Endodermal cell (in vitro differentiated cells): ENCODE results near the gene SLC47A2. TPM values are rescaled to one million over a fixed set of nuclear protein-coding genes. Genes with fewer than 3 reads are reported as not detected.

Experiments used
- DNase-seq: peaks from one replicate; pipeline ENCODE4 v3.0.0-alpha.2; 2017
- H3K27ac ChIP-seq: 2 replicates; pipeline ENCODE4 v1.5.1; 2013; ENCODE audit warnings: mild to moderate bottlenecking, low read depth, low read length, moderate library complexity
- H3K27me3 ChIP-seq: 2 replicates; pipeline ENCODE4 v1.6.1; 2013; ENCODE audit warnings: mild to moderate bottlenecking, low read length, moderate library complexity; ENCODE audit not compliant: insufficient read depth, control insufficient read depth, poor library complexity, severe bottlenecking
- H3K36me3 ChIP-seq: 2 replicates; pipeline ENCODE4 v1.7.0; 2013; ENCODE audit warnings: mild to moderate bottlenecking, low read length, moderate library complexity; ENCODE audit not compliant: control insufficient read depth, insufficient read depth
- H3K4me1 ChIP-seq: one replicate; pipeline ENCODE4 v1.7.0; 2013; ENCODE audit warnings: low read length; ENCODE audit not compliant: control insufficient read depth, insufficient read depth
- H3K4me3 ChIP-seq: 2 replicates; pipeline ENCODE4 v1.5.1; 2013; ENCODE audit warnings: mild to moderate bottlenecking, low read length, moderate library complexity
- H3K9ac ChIP-seq: 2 replicates; pipeline ENCODE4 v1.6.1; 2013; ENCODE audit warnings: mild to moderate bottlenecking, low read length, moderate library complexity; ENCODE audit not compliant: poor library complexity, severe bottlenecking; ENCODE audit errors: extremely low read depth
- H3K9me3 ChIP-seq: 2 replicates; pipeline ENCODE4 v1.6.1; 2013; ENCODE audit warnings: mild to moderate bottlenecking, low read length, moderate library complexity; ENCODE audit not compliant: control insufficient read depth
- H3K27ac Mint-ChIP-seq: 2 replicates; pipeline ENCODE4 v1.8.0; 2020; ENCODE audit warnings: mixed read lengths
- H3K27me3 Mint-ChIP-seq: 2 replicates; pipeline ENCODE4 v1.8.0; 2021; ENCODE audit warnings: mild to moderate bottlenecking, mixed read lengths; ENCODE audit not compliant: insufficient read depth
- H3K36me3 Mint-ChIP-seq: 2 replicates; pipeline ENCODE4 v1.8.0; 2020; ENCODE audit warnings: low read depth, mixed read lengths
- H3K4me1 Mint-ChIP-seq: 2 replicates; pipeline ENCODE4 v1.8.0; 2020; ENCODE audit warnings: mixed read lengths
- H3K4me3 Mint-ChIP-seq: 2 replicates; pipeline ENCODE4 v1.8.0; 2020; ENCODE audit warnings: mild to moderate bottlenecking, moderate library complexity, mixed read lengths
- H3K9me3 Mint-ChIP-seq: 2 replicates; pipeline ENCODE4 v1.8.0; 2020; ENCODE audit warnings: mild to moderate bottlenecking, mixed read lengths
- CTCF ChIP-seq: fragments of 200-600 bp; sonication (generic); conservative IDR thresholded peaks from 2 replicates; pipeline ENCODE4 v1.5.0; 2021; ENCODE audit warnings: antibody characterized with exemption, mild to moderate bottlenecking
- WGBS, 2 experiments: methylation state at CpG; one replicate each; pipeline versions ENCODE4 v1.1.5 to v1.1.7; 2013; ENCODE audit warnings: missing lambda C conversion rate in 2 of 2, mixed read lengths in 1 of 2; ENCODE audit not compliant: insufficient coverage in 1 of 2, insufficient read length in 1 of 2; 5-methylcytosine and 5-hydroxymethylcytosine counted together
- total RNA-seq, 2 donors: library from RNA; stranded (reverse); fragmentation: NEBNext Ultra II Directional in 1 of 2; extraction: Animal tissue kit (Norgen Biotek cat#: 25700) in 1 of 2; gene quantifications; 2 replicates in 1 of 2; 3 replicates in 1 of 2; pipeline ENCODE4 v1.2.1, GENCODE V29; 2021

SLC47A2 gene
- total RNA-seq, 2 donors from 2014 or later, result not detected

DNA sequence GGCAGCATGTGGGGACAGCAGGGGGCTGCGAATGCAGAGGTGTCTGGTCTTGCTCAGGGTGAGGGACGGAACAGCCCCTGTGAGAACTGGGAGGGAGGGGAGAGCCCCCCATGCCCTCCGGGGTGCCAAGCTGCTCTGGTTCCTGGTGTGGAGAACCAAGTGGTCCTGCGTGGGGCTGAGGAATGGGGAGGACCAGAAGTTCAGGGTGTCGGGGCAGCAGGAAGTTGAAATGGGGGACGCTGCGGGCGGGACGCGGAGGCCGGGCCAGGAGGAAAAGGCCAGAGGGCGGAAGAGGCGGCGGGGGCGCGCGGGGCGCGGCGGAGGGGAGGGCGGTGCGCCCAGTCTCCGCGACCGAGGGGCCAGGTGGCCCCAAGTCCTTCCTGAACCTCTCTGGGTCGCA lies 28.1 kb upstream of the SLC47A2 start:
- H3K9me3 Mint-ChIP-seq, result no peaks in the 10 kb centered on the region

DNA sequence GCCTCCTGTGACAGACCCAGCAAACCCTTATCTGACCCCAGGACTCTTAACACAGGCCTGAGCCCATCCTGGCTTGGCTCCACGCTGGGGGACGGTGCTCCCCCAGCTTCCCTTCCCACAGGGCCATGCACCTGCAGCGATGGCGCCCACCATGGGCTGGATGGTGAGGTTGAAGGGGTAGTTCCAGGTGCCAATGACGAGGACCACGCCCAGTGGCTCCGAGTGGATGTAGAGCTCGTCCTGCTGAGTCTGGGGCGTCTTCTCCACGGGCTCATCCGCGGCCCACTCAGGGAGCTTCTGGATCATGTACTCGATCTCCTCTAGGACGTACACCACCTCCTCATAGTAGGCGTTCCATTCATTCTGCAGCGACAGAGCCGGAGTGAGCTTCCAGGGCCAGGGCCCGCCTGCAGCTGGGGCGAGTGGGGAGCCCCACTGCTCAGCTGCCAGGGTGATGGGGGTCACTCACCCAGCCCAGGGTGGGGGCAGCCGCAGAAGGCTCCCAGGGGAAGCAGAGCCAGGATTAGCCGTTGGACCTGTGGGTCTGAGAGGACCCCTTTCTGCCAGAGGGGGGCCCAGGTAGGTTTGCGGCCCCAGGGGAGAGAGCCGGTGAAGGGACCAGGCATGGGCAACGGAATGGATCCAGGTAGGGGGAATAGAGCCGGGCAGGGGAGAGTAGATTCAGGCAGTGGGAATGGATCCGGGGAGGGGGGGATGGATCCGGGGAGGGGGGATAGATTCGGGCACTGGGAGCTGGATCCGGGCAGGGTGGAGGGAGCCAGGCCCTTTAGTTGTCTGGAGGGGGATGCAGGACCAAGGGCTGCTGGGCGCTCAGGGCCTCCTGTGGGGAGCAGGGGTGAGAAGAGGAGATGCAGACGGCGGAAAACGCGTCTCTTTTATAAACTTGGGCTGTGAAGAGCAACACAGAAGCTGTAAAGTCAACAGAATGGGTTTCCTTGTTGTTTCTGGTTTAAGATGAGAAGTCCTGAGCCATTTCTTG lies 27.0 kb upstream of the SLC47A2 start:
- Mint-ChIP-seq H3K27ac (no peak overlapping the region), H3K9me3 (no peaks in the 10 kb centered on the region)
- no peak for DNase-seq

More for the DNA sequence above, 28.1 kb upstream of the SLC47A2 start:
- Histone ChIP-seq H3K27me3 (peaks cover 7% of the 10 kb centered on the region), H3K4me3 (no peak overlapping the region), H3K27ac (no peak overlapping the region), H3K9ac (no peak overlapping the region), H3K4me1 (no peaks in the 10 kb centered on the region), H3K36me3 (no peaks in the 10 kb centered on the region), H3K9me3 (no peaks in the 10 kb centered on the region)
- 31 to 38% methylated on average over 12 to 25 of the region's 26 CpGs for WGBS, 2 experiments
- no peak for TF ChIP-seq CTCF
- Mint-ChIP-seq H3K27ac (peak overlapping the region; percentile 66), H3K36me3 (no peaks in the 10 kb centered on the region), H3K4me3 (peak overlapping the region; percentile 57), H3K4me1 (peaks cover 6% of the 10 kb centered on the region), H3K27me3 (peaks cover 9% of the 10 kb centered on the region)
- no peak for DNase-seq

GRCh38 chr17:19742495-19742894 lies 26.1 kb upstream of the SLC47A2 start:
- peaks cover 6% of the 10 kb centered on the region for H3K4me1 Mint-ChIP-seq
- H3K27ac Mint-ChIP-seq, result no peak overlapping the region
- DNase-seq, result no peak
- WGBS, 2 experiments, result 92% methylated on average over 7 to 10 of the region's 10 CpGs
- no peaks in the 10 kb centered on the region for H3K4me1 ChIP-seq
- no peak for TF ChIP-seq CTCF
- H3K27me3 Mint-ChIP-seq, result peaks cover 9% of the 10 kb centered on the region
- H3K9me3 ChIP-seq, result no peaks in the 10 kb centered on the region
- H3K9me3 Mint-ChIP-seq, result no peaks in the 10 kb centered on the region
- H3K4me3 ChIP-seq, result no peak overlapping the region
- H3K9ac ChIP-seq, result no peak overlapping the region
- no peaks in the 10 kb centered on the region for H3K36me3 ChIP-seq
- no peaks in the 10 kb centered on the region for H3K36me3 Mint-ChIP-seq
- no peak overlapping the region for H3K27ac ChIP-seq
- H3K4me3 Mint-ChIP-seq, result no peak overlapping the region
- peaks cover 7% of the 10 kb centered on the region for H3K27me3 ChIP-seq

More for the DNA sequence above, 27.0 kb upstream of the SLC47A2 start:
- no peak overlapping the region for H3K9ac ChIP-seq
- H3K4me1 ChIP-seq, result no peaks in the 10 kb centered on the region
- no peaks in the 10 kb centered on the region for H3K9me3 ChIP-seq
- WGBS, 2 experiments, result 95 to 97% methylated on average over 16 to 34 of the region's 34 CpGs
- H3K27me3 ChIP-seq, result peaks cover 7% of the 10 kb centered on the region
- Mint-ChIP-seq H3K4me3 (peak overlapping the region; percentile 57), H3K36me3 (no peaks in the 10 kb centered on the region), H3K4me1 (peaks cover 6% of the 10 kb centered on the region), H3K27me3 (peaks cover 9% of the 10 kb centered on the region)
- no peaks in the 10 kb centered on the region for H3K36me3 ChIP-seq
- H3K4me3 ChIP-seq, result no peak overlapping the region
- H3K27ac ChIP-seq, result no peak overlapping the region
- TF ChIP-seq CTCF, result no peak
